K562 (cell line): ENCODE results near the gene AGO1. TPM values are rescaled to one million over a fixed set of nuclear protein-coding genes. Genes with fewer than 3 reads are reported as not detected.

ENCODE experiments used
- EZH2 ChIP-seq: IDR thresholded peaks from 2 replicates; pipeline ENCODE4 v1.6.1; 2012; ENCODE audit warnings: low read depth, mild to moderate bottlenecking, inconsistent platforms, low read length, borderline replicate concordance
- MTF1 ChIP-seq: fragments of 250-450 bp; sonication (Bioruptor Pico); IDR thresholded peaks from 2 replicates; pipeline ENCODE4 v1.9.0; 2021; ENCODE audit warnings: moderate library complexity, mild to moderate bottlenecking, inconsistent platforms, borderline replicate concordance
- MYC ChIP-seq, 2 experiments: fragments of 250-450 bp in 1 of 2; sonication (Bioruptor Pico) in 1 of 2; IDR thresholded peaks; 2 replicates each; pipeline versions ENCODE4 v1.5.1 to v1.6.1; 2012 to 2021; ENCODE audit warnings: low read depth in 2 of 2, borderline replicate concordance in 1 of 2, improper control_type of control experiment in 1 of 2, low read length in 1 of 2, mild to moderate bottlenecking in 1 of 2, moderate library complexity in 1 of 2
- NFRKB ChIP-seq: fragments of 450-650 bp; IDR thresholded peaks from 2 replicates; pipeline ENCODE4 v1.6.1; 2016; ENCODE audit warnings: low read depth
- OTX1 ChIP-seq: fragments of 450-650 bp; formaldehyde crosslinking; IDR thresholded peaks from 2 replicates; pipeline ENCODE4 v1.4.0; 2022; ENCODE audit warnings: mild to moderate bottlenecking
- polyA plus RNA-seq, 8 experiments: library from polyadenylated mRNA; depleted of rRNA in 4 of 8; stranded (reverse) in 5 of 8; unstranded in 3 of 8; fragments of >200 nt; fragmentation: Nextera tagmentation in 2 of 8; fragmentation: Illumina TruSeq in 1 of 8; extraction: Ambion mirVana in 2 of 8; extraction: Trizol in 1 of 8; gene quantifications; 2 replicates each; pipeline versions ENCODE4 v1.2.1 to v1.2.3, GENCODE V29; 2011 to 2014; ENCODE audit warnings: inconsistent platforms in 1 of 8, missing spikeins in 1 of 8
- total RNA-seq, 7 experiments: library from RNA; depleted of rRNA in 6 of 7; stranded (reverse); fragments of >200 nt in 6 of 7; fragmentation: Illumina TruSeq in 2 of 7; extraction: Trizol in 2 of 7; gene quantifications; 2 replicates each; pipeline versions ENCODE4 v1.2.1 to v1.2.3, GENCODE V29; 2011 to 2021; ENCODE audit warnings: low replicate concordance in 1 of 7
- TF ChIP-seq, protein P1 (sequence below): fragments of 150-350 bp; conservative IDR thresholded peaks from 2 replicates; pipeline ENCODE4 v1.6.1; 2014; ENCODE audit warnings: low read length
- TF ChIP-seq, protein P2 (sequence below): fragments of 200-800 bp; sonication (Bioruptor generic); IDR thresholded peaks from 2 replicates; pipeline ENCODE4 v1.6.1; 2016; ENCODE audit warnings: missing genetic modification characterization, missing compliant biosample characterization
- TF ChIP-seq, protein P3 (sequence below), 2 experiments: IDR thresholded peaks; 2 replicates each; pipeline ENCODE4 v1.6.1; 2012; ENCODE audit warnings: improper control_type of control experiment in 2 of 2, low read depth in 2 of 2, low read length in 2 of 2, borderline replicate concordance in 1 of 2
- TF ChIP-seq, protein P4 (sequence below): sonication (generic); formaldehyde crosslinking; IDR thresholded peaks from 2 replicates; pipeline ENCODE4 v1.8.0; 2022; ENCODE audit warnings: missing genetic modification reagents, mild to moderate bottlenecking, moderate library complexity, borderline replicate concordance

Gene AGO1
- total and polyA plus RNA-seq, 9 of the 15 experiments (the other 6 are each of a cell fraction or from before 2014, with no cell fraction given) = 7.3 to 64.2 (median 26.0) TPM

DNA sequence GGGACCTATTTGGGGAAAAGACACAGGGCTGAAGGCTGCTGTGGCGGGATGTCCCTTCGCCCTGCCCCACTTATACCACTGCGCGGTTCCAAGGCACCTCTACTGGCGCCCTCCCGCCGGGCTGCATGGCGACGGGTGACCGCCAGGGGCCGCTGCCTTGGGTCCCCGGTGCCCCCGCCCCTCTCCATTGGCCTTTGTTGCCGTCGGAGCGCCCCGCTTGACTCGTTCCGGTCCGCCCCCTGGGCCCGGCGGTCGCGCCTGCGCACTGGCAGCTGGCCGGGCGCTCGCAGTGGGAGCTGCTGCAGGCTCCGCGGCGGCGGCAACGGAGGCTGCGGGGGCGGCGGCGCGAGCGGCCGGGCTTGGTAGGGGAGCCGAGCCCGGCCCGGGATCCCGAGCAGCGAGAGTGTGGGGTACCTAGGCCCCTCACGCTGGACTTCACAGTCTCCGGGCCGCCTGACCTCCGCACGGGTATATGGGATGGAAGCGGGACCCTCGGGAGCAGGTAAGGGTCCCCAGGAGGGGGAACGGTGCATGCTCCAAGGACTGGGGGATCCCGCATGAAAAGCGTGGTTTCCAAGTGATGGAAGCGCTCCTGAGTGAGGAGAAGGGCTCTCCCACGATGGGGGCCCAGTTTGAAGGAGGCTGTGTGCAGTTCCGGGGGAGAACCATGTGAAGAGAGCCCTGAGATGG is at the start of gene AGO1 (continued):
- TF ChIP-seq, protein P1, sequence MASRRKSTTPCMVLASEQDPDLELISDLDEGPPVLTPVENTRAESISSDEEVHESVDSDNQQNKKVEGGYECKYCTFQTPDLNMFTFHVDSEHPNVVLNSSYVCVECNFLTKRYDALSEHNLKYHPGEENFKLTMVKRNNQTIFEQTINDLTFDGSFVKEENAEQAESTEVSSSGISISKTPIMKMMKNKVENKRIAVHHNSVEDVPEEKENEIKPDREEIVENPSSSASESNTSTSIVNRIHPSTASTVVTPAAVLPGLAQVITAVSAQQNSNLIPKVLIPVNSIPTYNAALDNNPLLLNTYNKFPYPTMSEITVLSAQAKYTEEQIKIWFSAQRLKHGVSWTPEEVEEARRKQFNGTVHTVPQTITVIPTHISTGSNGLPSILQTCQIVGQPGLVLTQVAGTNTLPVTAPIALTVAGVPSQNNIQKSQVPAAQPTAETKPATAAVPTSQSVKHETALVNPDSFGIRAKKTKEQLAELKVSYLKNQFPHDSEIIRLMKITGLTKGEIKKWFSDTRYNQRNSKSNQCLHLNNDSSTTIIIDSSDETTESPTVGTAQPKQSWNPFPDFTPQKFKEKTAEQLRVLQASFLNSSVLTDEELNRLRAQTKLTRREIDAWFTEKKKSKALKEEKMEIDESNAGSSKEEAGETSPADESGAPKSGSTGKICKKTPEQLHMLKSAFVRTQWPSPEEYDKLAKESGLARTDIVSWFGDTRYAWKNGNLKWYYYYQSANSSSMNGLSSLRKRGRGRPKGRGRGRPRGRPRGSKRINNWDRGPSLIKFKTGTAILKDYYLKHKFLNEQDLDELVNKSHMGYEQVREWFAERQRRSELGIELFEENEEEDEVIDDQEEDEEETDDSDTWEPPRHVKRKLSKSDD = no peak
- TF ChIP-seq, protein P2, sequence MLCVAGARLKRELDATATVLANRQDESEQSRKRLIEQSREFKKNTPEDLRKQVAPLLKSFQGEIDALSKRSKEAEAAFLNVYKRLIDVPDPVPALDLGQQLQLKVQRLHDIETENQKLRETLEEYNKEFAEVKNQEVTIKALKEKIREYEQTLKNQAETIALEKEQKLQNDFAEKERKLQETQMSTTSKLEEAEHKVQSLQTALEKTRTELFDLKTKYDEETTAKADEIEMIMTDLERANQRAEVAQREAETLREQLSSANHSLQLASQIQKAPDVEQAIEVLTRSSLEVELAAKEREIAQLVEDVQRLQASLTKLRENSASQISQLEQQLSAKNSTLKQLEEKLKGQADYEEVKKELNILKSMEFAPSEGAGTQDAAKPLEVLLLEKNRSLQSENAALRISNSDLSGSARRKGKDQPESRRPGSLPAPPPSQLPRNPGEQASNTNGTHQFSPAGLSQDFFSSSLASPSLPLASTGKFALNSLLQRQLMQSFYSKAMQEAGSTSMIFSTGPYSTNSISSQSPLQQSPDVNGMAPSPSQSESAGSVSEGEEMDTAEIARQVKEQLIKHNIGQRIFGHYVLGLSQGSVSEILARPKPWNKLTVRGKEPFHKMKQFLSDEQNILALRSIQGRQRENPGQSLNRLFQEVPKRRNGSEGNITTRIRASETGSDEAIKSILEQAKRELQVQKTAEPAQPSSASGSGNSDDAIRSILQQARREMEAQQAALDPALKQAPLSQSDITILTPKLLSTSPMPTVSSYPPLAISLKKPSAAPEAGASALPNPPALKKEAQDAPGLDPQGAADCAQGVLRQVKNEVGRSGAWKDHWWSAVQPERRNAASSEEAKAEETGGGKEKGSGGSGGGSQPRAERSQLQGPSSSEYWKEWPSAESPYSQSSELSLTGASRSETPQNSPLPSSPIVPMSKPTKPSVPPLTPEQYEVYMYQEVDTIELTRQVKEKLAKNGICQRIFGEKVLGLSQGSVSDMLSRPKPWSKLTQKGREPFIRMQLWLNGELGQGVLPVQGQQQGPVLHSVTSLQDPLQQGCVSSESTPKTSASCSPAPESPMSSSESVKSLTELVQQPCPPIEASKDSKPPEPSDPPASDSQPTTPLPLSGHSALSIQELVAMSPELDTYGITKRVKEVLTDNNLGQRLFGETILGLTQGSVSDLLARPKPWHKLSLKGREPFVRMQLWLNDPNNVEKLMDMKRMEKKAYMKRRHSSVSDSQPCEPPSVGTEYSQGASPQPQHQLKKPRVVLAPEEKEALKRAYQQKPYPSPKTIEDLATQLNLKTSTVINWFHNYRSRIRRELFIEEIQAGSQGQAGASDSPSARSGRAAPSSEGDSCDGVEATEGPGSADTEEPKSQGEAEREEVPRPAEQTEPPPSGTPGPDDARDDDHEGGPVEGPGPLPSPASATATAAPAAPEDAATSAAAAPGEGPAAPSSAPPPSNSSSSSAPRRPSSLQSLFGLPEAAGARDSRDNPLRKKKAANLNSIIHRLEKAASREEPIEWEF (CRISPR knock-in tag) = no peak
- TF ChIP-seq EZH2 = no peak
- TF ChIP-seq, protein P3, sequence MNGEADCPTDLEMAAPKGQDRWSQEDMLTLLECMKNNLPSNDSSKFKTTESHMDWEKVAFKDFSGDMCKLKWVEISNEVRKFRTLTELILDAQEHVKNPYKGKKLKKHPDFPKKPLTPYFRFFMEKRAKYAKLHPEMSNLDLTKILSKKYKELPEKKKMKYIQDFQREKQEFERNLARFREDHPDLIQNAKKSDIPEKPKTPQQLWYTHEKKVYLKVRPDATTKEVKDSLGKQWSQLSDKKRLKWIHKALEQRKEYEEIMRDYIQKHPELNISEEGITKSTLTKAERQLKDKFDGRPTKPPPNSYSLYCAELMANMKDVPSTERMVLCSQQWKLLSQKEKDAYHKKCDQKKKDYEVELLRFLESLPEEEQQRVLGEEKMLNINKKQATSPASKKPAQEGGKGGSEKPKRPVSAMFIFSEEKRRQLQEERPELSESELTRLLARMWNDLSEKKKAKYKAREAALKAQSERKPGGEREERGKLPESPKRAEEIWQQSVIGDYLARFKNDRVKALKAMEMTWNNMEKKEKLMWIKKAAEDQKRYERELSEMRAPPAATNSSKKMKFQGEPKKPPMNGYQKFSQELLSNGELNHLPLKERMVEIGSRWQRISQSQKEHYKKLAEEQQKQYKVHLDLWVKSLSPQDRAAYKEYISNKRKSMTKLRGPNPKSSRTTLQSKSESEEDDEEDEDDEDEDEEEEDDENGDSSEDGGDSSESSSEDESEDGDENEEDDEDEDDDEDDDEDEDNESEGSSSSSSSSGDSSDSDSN (IDR thresholded peaks at IDR 0.05; ENCODE audit: borderline replicate concordance in 1 of 2, low read depth in 2 of 2, low read length in 2 of 2) = no peak; a peak in 1 of 4 replicates
- TF ChIP-seq MYC (IDR thresholded peaks at IDR 0.05; ENCODE audit: low read depth, low read length) = peak; percentile 63; the same call in 1 of the 2 replicates
- TF ChIP-seq MYC (CRISPR knock-in tag; IDR thresholded peaks at IDR 0.05; ENCODE audit: borderline replicate concordance, low read depth) = no peak
- TF ChIP-seq, protein P4, sequence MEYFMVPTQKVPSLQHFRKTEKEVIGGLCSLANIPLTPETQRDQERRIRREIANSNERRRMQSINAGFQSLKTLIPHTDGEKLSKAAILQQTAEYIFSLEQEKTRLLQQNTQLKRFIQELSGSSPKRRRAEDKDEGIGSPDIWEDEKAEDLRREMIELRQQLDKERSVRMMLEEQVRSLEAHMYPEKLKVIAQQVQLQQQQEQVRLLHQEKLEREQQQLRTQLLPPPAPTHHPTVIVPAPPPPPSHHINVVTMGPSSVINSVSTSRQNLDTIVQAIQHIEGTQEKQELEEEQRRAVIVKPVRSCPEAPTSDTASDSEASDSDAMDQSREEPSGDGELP (CRISPR knock-in tag) = peak; percentile 76; the same call in 1 of the 2 replicates
- no peak for TF ChIP-seq NFRKB
- TF ChIP-seq MTF1 (CRISPR knock-in tag) = no peak
- TF ChIP-seq OTX1 (CRISPR knock-in tag) = no peak
